ENCODE measurements around the gene SLC25A19. TPM values are rescaled to one million over a fixed set of nuclear protein-coding genes. Genes with fewer than 3 reads are reported as not detected.

The SLC25A19 gene
- total and polyA plus RNA-seq, 3 donors from 2014 or later = 34.3 to 98.0 (median 44.6) TPM

- no peak overlapping the region for H3K4me3 ChIP-seq
- no peak for TF ChIP-seq POLR2A (IDR thresholded peaks at IDR 0.05)
- TF ChIP-seq, protein P1, sequence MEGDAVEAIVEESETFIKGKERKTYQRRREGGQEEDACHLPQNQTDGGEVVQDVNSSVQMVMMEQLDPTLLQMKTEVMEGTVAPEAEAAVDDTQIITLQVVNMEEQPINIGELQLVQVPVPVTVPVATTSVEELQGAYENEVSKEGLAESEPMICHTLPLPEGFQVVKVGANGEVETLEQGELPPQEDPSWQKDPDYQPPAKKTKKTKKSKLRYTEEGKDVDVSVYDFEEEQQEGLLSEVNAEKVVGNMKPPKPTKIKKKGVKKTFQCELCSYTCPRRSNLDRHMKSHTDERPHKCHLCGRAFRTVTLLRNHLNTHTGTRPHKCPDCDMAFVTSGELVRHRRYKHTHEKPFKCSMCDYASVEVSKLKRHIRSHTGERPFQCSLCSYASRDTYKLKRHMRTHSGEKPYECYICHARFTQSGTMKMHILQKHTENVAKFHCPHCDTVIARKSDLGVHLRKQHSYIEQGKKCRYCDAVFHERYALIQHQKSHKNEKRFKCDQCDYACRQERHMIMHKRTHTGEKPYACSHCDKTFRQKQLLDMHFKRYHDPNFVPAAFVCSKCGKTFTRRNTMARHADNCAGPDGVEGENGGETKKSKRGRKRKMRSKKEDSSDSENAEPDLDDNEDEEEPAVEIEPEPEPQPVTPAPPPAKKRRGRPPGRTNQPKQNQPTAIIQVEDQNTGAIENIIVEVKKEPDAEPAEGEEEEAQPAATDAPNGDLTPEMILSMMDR (IDR thresholded peaks at IDR 0.05) = no peak
- H3K4me1 ChIP-seq = no peaks in the 10 kb centered on the region
- H3K9me3 ChIP-seq = no peaks in the 10 kb centered on the region
- WGBS, 2 donors = 82 to 84% methylated on average over 11 of the region's 11 CpGs
- no peaks in the 10 kb centered on the region for H3K27me3 ChIP-seq
- H3K36me3 ChIP-seq (ENCODE audit: low read depth, missing control alignments) = no peaks in the 10 kb centered on the region
- intact Hi-C loops (cut with DNase I; ENCODE audit: low total_unique reads) = no loop called here
- DNase-seq = no peak
- no peak overlapping the region for H3K27ac ChIP-seq
Measured at GRCh38 chr17:75317671-75318070, 28.4 kb upstream of the SLC25A19 start.

DNA sequence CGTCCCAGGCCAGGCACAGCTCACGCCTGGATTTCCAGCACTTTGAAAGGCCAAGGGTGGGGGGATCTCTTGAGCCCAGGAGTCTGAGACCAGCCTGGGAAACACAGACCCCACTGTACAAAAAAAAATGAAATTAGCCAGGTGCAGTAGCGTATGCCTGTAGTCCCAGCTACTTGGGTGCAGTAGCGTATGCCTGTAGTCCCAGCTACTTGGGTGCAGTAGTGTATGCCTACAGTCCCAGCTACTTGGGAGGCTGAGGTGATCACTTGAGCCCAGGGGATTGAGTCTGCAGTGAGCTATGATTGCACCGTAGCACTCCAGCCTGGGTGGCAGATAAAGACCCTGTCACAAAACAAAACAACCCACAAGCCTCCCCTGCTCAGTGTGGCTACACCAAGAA, 27.0 kb upstream of the SLC25A19 start:
- H3K9me3 ChIP-seq = no peaks in the 10 kb centered on the region
- H3K27me3 ChIP-seq = no peaks in the 10 kb centered on the region
- intact Hi-C loops (cut with DNase I; ENCODE audit: low total_unique reads) = no loop called here
- H3K36me3 ChIP-seq (ENCODE audit: low read depth, missing control alignments) = no peaks in the 10 kb centered on the region
- H3K4me3 ChIP-seq = no peak overlapping the region
- DNase-seq = no peak
- no peak overlapping the region for H3K27ac ChIP-seq
- WGBS, 2 donors = 66 to 71% methylated on average over 5 of the region's 5 CpGs
- no peaks in the 10 kb centered on the region for H3K4me1 ChIP-seq
- TF ChIP-seq POLR2A (IDR thresholded peaks at IDR 0.05) = no peak
- TF ChIP-seq, protein P1 (IDR thresholded peaks at IDR 0.05) = no peak

GRCh38 chr17:75315541-75316243, 26.5 kb upstream of the SLC25A19 start:
- DNase-seq = no peak
- Histone ChIP-seq H3K4me3 (no peak overlapping the region), H3K4me1 (no peaks in the 10 kb centered on the region), H3K36me3 (ENCODE audit: low read depth, missing control alignments) (no peaks in the 10 kb centered on the region), H3K9me3 (no peaks in the 10 kb centered on the region), H3K27ac (no peak overlapping the region), H3K27me3 (no peaks in the 10 kb centered on the region)
- WGBS, 2 donors = 61 to 68% methylated on average over 7 to 18 of the region's 19 CpGs
- no peak for TF ChIP-seq POLR2A (IDR thresholded peaks at IDR 0.05)
- TF ChIP-seq, protein P1 (IDR thresholded peaks at IDR 0.05) = no peak
- intact Hi-C loops (cut with DNase I; ENCODE audit: low total_unique reads) = no loop called here

DNA sequence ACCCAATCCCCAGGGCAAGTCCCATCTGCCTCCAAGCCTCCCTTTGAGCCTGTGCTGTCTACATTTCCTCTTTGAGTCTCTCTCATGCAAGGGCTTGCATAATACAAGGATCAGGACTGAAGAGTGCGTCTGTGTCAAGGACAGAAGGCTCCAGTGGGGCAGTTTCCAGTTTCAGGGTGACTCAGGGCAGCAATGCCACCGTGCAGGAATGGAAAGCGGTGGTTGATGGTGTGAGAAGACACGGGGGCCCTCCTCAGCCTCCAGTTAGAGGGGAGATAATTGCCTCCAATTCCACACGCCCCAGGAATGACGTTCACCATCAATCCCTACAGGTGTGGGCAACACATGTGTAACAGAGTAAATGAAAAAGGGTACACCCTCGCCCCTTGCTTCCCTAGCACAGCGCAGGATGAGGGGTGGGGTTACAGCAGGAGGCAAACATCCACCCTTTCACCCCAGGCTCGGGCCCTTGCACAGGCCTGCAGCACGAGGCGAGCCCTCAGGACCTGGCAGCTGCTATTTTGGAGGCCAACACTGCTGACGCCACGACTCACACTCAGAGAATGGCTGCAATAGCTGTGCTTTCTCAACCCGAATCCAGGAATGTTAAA, 24.8 kb upstream of the SLC25A19 start:
- no peak overlapping the region for H3K4me3 ChIP-seq
- DNase-seq = no peak
- H3K27me3 ChIP-seq = no peaks in the 10 kb centered on the region
- intact Hi-C loops (cut with DNase I; ENCODE audit: low total_unique reads) = no loop called here
- H3K4me1 ChIP-seq = no peaks in the 10 kb centered on the region
- H3K27ac ChIP-seq = no peak overlapping the region
- WGBS, 2 donors = 75 to 84% methylated on average over 14 of the region's 14 CpGs
- no peaks in the 10 kb centered on the region for H3K9me3 ChIP-seq
- no peaks in the 10 kb centered on the region for H3K36me3 ChIP-seq (ENCODE audit: low read depth, missing control alignments)
- TF ChIP-seq, protein P1 (IDR thresholded peaks at IDR 0.05) = no peak
- TF ChIP-seq POLR2A (IDR thresholded peaks at IDR 0.05) = no peak
